ENCODE measurements around the gene NADSYN1.

DNA sequence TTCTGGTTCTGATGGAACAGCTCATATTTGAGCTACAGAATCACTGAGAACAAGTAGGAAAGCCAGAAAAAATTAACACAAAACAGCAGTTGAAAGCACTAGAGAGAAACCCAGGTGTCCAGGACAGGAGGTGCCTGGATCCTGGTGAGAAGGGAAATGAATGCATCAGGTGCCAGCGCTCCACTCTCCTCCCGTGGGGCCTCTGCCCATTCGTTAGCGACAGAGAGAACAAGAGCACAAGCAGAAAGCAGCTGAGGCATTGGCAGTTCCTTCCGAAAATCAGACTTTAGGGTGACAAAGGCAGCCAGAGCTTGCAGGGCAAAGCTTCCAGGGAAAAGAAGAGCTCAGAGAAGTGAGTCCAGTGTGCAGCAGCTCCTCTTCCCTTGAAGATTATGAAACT is 54.1 kb downstream of the NADSYN1 start:
- no peak for TF ChIP-seq CTCF (IDR thresholded peaks at IDR 0.05)
- TF ChIP-seq POLR2A (IDR thresholded peaks at IDR 0.05) = no peak
